GM19467 (cell line): ENCODE measurements around the gene CEP85.
"Not testable (repeated sequence)": the region's sequence is repeated elsewhere in the genome, so short reads cannot be mapped to it uniquely, and the experiment has no call there.

ENCODE experiments used
- ATAC-seq: cut with Tn5 transposase; IDR thresholded peaks from one replicate; pipeline ENCODE4 v1.9.1; 2021; ENCODE audit warnings: mild to moderate bottlenecking, moderate library complexity; ENCODE audit not compliant: unreplicated experiment

Gene CEP85

DNA sequence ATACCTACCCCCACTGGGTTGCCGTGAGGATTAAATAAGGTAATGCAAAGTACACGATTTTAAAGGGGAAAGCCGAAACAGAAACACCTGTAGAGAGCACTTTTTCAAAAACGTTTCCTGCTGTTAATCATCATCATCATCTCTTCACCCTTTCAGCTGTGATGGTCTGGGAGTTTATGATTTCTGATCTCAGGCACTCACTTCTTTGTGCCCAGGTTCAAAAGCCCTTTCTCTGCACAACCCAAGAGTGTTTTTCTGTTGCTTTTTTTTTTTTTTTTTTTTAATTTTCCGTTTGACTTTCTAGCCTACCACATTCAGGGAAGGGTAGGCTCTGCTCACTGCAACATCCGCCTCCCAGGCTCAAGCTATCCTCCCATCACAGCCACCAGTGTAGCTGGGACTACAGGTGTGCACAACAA lies 73.4 kb downstream of the CEP85 start:
- no peak for ATAC-seq

DNA sequence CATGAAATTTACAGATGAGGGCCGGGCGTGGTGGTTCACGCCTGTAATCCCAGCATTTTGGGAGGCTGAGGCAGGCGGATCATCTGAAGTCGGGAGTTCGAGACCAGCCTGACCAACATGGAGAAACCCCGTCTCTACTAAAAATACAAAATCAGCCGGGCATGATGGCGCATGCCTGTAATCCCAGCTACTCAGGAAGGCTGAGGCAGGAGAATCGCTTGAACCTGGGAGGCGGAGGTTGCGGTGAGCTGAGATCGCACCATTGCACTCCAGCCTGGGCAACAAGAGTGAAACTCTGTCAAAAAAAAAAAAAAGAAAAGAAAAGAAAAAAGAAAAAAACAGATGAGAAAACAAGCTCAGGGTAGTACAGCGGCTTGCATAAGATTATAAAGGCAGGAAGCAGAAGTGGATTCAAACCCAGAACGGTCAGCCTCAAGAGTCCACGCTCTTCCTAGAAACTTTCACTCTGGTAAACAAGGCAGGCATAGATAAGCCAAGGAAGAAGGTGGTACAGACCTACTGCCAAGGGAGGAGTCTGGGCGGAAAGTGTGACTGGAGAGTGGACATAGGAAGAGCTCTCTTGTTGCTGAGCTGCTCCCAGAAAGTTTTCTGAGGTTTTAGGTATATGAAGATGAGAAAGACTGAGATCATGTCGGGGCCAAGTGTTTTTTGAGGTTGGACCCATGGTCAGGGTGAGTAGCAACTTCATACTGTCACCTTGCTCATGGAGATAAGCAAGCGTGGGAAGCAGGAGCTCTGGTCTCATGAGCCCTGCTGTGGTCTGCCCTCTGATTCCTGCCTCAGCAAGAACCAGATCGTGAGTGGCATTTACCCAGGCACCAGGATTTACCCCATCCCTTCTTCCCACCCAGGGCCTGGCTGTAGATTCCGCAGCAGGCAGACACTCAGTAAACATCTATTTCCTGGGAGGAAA lies 74.2 kb downstream of the CEP85 start:
- not testable (repeated sequence) for ATAC-seq

DNA sequence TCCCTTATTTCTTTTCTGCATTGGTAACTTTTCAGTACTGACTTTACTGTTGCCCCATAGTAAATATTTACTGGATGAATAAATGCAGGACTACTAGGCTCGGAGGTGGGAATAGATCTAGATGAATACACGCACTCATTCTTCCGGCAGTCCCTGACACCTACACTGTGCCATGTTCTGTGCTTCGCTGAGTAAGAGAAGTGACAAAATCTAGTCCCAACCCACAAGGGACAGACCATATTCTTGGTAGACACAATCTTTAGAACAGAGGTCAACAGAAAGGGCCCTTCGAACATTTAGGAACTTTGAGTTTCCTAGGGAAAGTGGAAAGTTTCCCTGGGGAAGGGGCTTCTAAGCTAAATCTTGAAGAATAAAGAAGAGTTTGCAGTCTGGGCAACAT lies 80.5 kb downstream of the CEP85 start:
- no peak for ATAC-seq

DNA sequence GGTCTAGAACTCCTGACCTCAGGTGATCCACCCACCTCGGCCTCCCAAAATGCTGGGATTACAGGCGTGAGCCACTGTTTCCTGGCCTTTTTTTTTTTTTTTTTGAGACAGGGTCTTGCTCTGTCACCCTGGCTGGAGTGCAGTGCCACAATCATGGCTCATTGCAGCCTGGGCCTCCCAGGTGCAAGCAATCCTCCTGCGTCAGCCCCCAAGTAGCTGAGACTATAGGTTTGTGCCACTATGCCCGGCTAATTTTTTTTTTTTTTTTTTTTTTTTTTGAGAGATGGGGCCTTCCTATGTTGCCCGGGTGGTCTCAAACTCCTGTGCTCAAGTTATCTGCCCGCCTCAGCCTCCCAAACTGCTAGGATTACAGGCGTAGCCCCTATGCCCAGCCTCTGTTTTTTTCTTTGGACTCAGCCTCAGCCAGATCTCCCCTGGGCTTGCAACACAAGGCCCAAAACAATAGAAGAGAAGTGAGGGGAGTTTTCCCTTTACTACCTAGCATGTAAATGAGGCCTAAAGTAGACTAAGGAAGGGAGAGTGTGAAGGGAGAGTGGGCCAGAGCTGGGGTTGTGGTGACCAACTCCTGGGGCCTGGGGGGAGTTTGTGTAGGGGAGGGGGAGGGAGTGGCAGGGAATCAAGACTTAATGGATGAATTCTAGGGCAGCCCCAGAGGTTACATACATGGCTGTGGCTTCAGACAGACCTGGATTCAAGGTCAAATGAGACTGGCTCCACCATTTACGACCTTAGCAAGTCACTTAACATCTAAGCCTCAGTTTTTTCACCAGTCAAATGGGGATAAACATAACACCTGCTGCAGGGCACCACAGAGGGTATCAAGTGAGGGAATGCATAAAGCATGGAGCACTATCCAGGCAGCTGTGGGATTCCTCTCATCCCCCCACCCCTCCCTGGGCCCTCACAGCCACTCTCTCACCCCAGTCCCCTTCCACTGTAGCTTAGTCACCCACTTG lies 82.2 kb downstream of the CEP85 start:
- no peak for ATAC-seq

DNA sequence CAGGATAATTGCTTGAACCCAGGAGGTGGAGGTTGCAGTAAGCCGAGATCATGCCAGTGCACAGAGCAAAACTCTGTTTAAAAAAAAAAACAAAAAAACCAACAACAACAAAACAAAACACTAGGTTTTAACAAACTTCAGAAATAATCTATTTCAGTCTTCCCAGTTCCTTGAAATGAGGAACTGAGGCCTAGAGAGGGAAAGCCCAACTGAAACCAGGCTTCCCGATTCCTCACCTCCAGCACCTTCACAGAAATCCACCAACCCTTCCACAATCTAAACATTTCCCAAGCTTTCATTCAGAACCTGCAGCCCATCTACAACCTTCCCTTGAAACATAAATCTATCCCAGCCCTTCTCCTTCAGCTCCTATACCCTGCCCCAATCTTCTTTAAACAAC lies 83.1 kb downstream of the CEP85 start:
- ATAC-seq = no peak

DNA sequence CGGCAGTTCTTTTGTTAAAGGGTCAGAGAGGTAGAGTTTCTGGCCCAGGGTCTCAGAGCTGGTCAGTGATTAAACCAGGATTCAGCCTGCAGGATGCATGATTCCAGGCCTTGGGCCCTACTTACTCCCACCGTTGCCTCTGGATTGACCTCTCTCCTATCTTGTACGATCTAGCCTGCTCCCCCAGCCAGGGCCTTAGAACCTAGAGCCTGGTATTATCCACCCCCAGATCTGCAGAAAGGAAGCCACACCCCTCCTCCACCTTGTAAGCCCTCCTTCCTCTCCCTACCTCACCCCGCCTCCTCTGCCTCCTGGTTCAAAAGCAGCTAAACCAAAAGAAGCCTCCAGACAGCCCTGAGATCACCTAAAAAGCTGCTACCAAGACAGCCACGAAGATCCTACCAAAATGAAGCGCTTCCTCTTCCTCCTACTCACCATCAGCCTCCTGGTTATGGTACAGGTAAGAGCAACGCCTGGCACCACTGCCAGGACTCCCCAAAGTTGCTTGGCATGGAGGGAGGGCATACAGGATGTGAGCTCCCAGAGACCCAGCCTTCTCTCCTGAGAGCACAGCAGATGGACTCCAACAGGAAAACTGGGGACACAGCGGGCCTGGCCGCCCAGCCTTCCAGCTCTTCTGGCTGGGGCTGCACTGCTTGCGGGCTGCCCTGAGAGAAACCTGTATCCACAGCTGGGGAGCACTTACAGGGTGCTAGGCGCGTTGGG lies 83.8 kb downstream of the CEP85 start, which contains the start of gene CD52:
Gene CD52, plus strand, starts transcription at position 347 of the 726 bp plus-strand sequence. Its CDS starts 60 bp downstream, at position 407.
- ATAC-seq = no peak

DNA sequence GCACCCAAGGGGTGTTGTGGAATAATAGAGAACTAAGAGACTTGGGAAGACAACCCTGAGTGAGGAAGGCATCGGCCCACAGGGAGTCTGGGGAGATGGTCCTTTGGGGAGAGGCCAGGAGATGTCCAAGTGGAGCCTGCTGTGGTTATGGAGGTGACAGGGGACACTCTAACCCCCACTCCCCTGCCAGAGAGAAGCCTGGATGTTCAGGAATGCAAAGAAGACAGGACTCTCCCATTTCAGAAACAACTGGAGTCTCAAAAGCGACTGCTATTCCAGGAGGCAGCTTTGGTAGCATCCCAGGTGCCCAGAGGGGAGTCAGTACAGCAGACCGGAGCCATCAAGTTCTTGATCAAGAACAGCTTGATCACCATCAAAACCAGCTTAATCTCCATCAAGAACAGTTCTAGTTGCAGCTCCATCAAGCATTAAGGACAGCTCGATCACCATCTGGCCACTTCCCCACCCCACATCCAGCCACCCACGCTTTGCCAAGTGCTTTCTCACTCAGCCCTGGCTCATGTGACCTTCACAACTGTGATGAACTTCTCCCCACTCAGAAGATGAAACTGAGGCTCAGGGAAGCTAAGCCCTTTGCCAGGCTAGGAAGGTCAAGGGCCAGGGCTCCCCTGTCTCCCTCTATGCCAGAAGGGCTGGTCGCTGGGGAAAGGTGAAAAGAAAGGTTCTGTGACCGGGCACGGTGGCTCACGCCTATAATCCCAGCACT lies 84.5 kb downstream of the CEP85 start:
- ATAC-seq = no peak

DNA sequence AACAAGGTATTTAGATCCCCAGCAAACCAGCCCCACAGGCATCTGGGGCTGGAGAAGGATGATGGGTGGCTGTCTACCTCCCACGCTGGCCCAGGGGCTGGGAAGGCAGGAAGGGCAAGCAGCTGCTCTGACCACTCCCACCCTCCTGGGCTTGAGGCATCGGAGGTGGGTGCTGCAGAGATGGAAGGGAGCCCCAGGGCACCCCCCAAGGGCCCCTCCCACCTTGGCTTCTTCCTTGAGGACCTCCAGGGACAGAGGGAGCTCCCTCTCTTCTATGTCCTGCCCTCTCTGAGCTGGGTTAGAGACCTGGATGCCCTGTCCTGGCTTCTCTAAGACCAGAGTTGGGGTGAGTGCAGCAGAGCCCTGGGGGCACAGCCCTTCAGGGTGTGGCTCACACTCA lies 86.9 kb downstream of the CEP85 start:
- no peak for ATAC-seq

DNA sequence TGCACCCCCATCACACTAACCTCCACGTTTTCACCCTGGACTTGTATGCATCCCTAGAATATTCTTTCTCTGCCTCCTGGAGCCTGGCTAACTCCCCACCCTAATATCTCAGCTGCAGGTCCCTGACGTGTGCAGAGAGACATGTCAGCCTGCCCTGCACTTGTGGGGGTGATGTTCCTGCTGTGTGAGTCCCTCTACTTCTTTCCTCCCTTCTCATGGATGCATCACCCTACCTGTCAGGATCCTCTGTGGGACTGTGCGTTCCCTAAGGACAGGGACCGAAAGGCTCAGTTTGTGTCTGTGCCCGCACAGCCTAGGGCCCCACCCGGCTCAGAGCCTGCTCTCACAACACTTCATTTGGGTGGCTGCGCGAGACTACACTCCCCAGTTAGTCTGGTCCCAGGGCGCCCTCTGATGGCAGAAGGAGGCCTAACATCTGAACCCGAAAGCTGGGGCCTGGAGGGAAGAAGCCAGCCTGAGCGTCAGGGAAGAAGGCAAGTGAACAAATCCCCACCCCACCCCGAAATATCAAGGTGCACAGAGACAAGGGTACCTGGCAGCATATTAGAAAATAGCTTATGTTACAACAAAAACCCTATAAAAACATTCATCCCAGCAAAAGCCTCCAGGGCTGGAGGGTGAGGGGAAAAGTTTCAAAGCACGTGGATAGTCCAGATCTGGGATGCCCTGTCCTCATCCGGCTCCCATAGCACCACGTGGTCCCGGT lies 87.5 kb downstream of the CEP85 start:
- peak; percentile 47 for ATAC-seq

DNA sequence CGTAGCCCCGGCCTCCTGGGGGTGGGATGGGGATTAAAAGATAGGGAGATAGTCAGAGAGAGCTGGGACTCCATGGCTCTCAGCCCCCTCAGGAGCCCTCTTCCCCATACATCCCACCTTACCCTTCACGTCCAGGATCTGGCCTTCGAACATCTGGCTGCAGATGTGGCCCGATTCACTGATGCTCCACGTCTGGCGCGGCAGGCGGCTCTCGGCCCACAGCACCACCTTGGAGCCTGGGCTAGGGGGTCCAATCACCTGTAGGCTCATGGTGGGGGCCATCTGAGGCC lies 88.0 kb downstream of the CEP85 start:
- ATAC-seq = no peak

DNA sequence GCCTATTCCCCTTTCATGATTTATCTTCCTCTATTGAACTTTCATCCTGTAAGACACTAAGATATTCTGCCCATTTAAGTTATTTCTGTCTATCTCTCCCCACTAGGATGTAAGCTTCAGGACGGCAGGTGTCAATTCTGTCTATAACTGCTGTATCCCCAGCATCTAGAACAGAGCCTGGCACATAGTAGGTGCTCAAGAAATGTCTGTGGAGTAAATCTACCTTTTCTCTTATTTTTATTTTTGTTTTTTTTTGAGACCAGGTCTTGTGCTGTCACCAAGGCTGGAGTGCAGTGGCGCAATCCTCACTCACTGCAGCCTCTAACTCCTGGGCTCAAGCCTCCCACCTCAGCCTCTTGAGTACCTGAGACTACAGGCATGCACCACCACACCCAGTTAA lies 89.4 kb downstream of the CEP85 start:
- no peak for ATAC-seq

DNA sequence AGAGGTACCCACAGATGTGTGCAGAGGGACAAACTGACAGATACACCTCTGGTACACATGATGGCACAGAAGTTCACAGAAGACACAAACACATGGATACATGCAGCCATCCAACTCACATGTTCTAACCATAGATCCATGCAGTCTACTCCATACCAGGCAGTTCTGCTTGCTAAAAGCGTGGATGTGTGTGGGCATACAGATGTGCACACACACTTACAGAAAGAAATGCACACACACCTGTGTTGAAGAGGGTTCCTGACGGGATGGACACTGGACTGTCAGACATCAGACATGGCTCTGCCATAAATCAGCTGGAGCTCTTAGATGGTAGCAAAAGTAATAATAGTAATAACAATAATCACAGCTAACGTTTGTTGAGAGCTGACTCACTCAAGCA lies 90.5 kb downstream of the CEP85 start:
- ATAC-seq = no peak

DNA sequence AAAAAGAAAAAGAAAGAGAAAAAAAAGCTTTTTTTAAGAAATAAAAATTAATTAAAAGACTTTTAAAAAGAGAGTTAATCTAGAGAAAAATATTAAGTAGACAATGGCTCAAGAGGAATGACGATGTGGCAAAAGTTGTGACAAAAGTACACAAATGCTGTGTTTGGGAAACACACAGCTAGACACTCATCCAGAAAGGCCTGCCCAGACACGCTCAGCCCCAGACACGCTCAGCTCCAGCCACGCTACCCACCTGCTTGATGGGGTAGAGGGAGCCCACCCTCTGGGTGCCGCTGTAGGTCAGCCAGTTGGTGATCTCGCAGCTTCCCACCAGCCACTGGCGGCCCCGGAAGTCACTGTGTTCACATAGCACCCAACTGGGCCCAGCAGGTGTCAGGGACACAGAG lies 94.0 kb downstream of the CEP85 start:
- no peak for ATAC-seq
